IMR-90 (cell line): ENCODE measurements around the gene MAP3K7CL. TPM values are rescaled to one million over a fixed set of nuclear protein-coding genes. Genes with fewer than 3 reads are reported as not detected.

Source experiments
- ATAC-seq: fragments of 200-7000 bp; cut with Tn5 transposase; 2 replicates; pipeline ENCODE4 v1.9.1; 2020; ENCODE audit warnings: low read depth, mild to moderate bottlenecking, moderate library complexity
- BruUV-seq: library from RNA; stranded (reverse); fragments of 400-500 nt; replicated peaks from 2 replicates; lab custom pipeline; 2021; lab: Mats Ljungman, UMichigan
- CTCF ChIA-PET: fragments of 300-600 bp; formaldehyde crosslinking; extraction: SDS; loops from one replicate; lab custom pipeline; 2021; ENCODE audit warnings: antibody characterized with exemption; lab: Yijun Ruan, JAX
- POLR2A ChIA-PET: fragments of 300-600 bp; sonication (Branson Sonifier 250); formaldehyde crosslinking; loops from one replicate; lab custom pipeline; 2022; ENCODE audit warnings: antibody characterized with exemption; ENCODE audit not compliant: unreplicated experiment; lab: Charles Lee
- DNase-seq: peaks from one replicate; pipeline ENCODE4 v3.0.0; 2013
- H2AFZ ChIP-seq: replicated peaks from 2 replicates; pipeline ENCODE3; 2013; ENCODE audit warnings: low read length, mild to moderate bottlenecking; ENCODE audit not compliant: poor library complexity
- H2AK5ac ChIP-seq: 2 replicates; pipeline ENCODE4 v1.6.1; 2013; ENCODE audit warnings: low read depth, low read length, inconsistent platforms
- H2AK9ac ChIP-seq: replicated peaks from 2 replicates; pipeline ENCODE3; 2013; ENCODE audit warnings: mild to moderate bottlenecking, low read depth, low read length, moderate library complexity; ENCODE audit not compliant: poor library complexity
- H2BK120ac ChIP-seq: 2 replicates; pipeline ENCODE4 v1.6.1; 2013; ENCODE audit warnings: low read depth, low read length, inconsistent platforms
- H2BK15ac ChIP-seq: 3 replicates; pipeline ENCODE4 v1.6.1; 2013; ENCODE audit warnings: low read depth, low read length, inconsistent platforms
- H2BK20ac ChIP-seq: 2 replicates; pipeline ENCODE4 v1.6.1; 2013; ENCODE audit warnings: low read depth, mild to moderate bottlenecking, inconsistent platforms, low read length, moderate library complexity
- H2BK5ac ChIP-seq: 2 replicates; pipeline ENCODE4 v1.6.1; 2013; ENCODE audit warnings: mild to moderate bottlenecking, low read depth, low read length, inconsistent platforms; ENCODE audit not compliant: poor library complexity, severe bottlenecking
- H3K14ac ChIP-seq: replicated peaks from 2 replicates; pipeline ENCODE4 v1.6.1; 2013; ENCODE audit warnings: low read depth, low read length, inconsistent platforms
- H3K18ac ChIP-seq: 2 replicates; pipeline ENCODE4 v1.6.1; 2013; ENCODE audit warnings: low read depth, low read length, control low read depth
- H3K23ac ChIP-seq: 2 replicates; pipeline ENCODE4 v1.6.1; 2013; ENCODE audit warnings: low read depth, low read length, inconsistent platforms
- H3K27ac ChIP-seq: 2 replicates; pipeline ENCODE4 v1.5.1; 2013; ENCODE audit warnings: mild to moderate bottlenecking, control low read depth, low read length; ENCODE audit not compliant: insufficient read depth
- H3K27me3 ChIP-seq: 2 replicates; pipeline ENCODE4 v1.6.1; 2013; ENCODE audit warnings: low read length; ENCODE audit not compliant: control insufficient read depth, insufficient read depth
- H3K36me3 ChIP-seq: 2 replicates; pipeline ENCODE4 v1.6.1; 2013; ENCODE audit warnings: low read length, mixed read lengths; ENCODE audit not compliant: control insufficient read depth, insufficient read depth
- H3K4ac ChIP-seq: 2 replicates; pipeline ENCODE4 v1.6.1; 2013; ENCODE audit warnings: low read depth, low read length, inconsistent platforms
- H3K4me1 ChIP-seq: 2 replicates; pipeline ENCODE4 v1.6.1; 2013; ENCODE audit warnings: low read length, mixed read lengths; ENCODE audit not compliant: control insufficient read depth, insufficient read depth
- H3K4me2 ChIP-seq: 2 replicates; pipeline ENCODE4 v1.6.1; 2013; ENCODE audit warnings: low read depth, mild to moderate bottlenecking, control low read depth, low read length, moderate library complexity
- H3K4me3 ChIP-seq: 2 replicates; pipeline ENCODE4 v1.5.1; 2013; ENCODE audit warnings: low read depth, mild to moderate bottlenecking, control low read depth, low read length, moderate library complexity; ENCODE audit not compliant: insufficient read depth
- H3K56ac ChIP-seq: 2 replicates; pipeline ENCODE4 v1.6.1; 2013; ENCODE audit warnings: low read length, inconsistent platforms; ENCODE audit not compliant: insufficient read depth; ENCODE audit errors: extremely low read depth
- H3K79me1 ChIP-seq, 2 experiments: 2 replicates each; pipeline ENCODE4 v1.6.1; 2013; ENCODE audit warnings: low read length in 2 of 2, inconsistent platforms in 1 of 2, low read depth in 1 of 2
- H3K9ac ChIP-seq: 2 replicates; pipeline ENCODE4 v1.6.1; 2013; ENCODE audit warnings: low read depth, low read length, control low read depth
- H3K9me1 ChIP-seq: 2 replicates; pipeline ENCODE4 v1.6.1; 2013; ENCODE audit warnings: low read length, inconsistent platforms; ENCODE audit not compliant: insufficient read depth
- H3K9me3 ChIP-seq: 2 replicates; pipeline ENCODE4 v1.6.1; 2013; ENCODE audit warnings: low read length; ENCODE audit not compliant: control insufficient read depth, insufficient read depth
- H4K20me1 ChIP-seq: 2 replicates; pipeline ENCODE4 v1.6.1; 2013; ENCODE audit warnings: low read length, inconsistent platforms; ENCODE audit not compliant: insufficient read depth
- H4K5ac ChIP-seq: 2 replicates; pipeline ENCODE4 v1.6.1; 2013; ENCODE audit warnings: mild to moderate bottlenecking, low read depth, low read length, control low read depth
- H4K8ac ChIP-seq, 2 experiments: 2 replicates each; pipeline ENCODE4 v1.6.1; 2013; ENCODE audit warnings: low read depth in 2 of 2, low read length in 2 of 2, control low read depth in 1 of 2, inconsistent platforms in 1 of 2
- H4K91ac ChIP-seq: 2 replicates; pipeline ENCODE4 v1.6.1; 2013; ENCODE audit warnings: low read depth, low read length, inconsistent platforms; ENCODE audit not compliant: insufficient read depth
- BHLHE40 ChIP-seq: fragments of 150-350 bp; IDR thresholded peaks from 2 replicates; pipeline ENCODE4 v1.6.1; 2016; ENCODE audit warnings: mild to moderate bottlenecking, low read depth, low read length
- FOS ChIP-seq: fragments of 150-350 bp; IDR thresholded peaks from 2 replicates; pipeline ENCODE4 v1.6.1; 2016; ENCODE audit warnings: low read depth, low read length
- MAZ ChIP-seq: IDR thresholded peaks from 2 replicates; pipeline ENCODE4 v1.6.1; 2012; ENCODE audit warnings: low read depth, mild to moderate bottlenecking, low read length, improper control_type of control experiment, moderate library complexity, borderline replicate concordance
- MXI1 ChIP-seq: IDR thresholded peaks from 2 replicates; pipeline ENCODE4 v1.6.1; 2012; ENCODE audit warnings: low read depth, mild to moderate bottlenecking, low read length, moderate library complexity, borderline replicate concordance
- NFE2L2 ChIP-seq: fragments of 150-350 bp; IDR thresholded peaks from 2 replicates; pipeline ENCODE4 v1.6.1; 2016; ENCODE audit warnings: low read depth, mild to moderate bottlenecking, low read length
- POLR2A ChIP-seq: IDR thresholded peaks from 2 replicates; pipeline ENCODE4 v1.6.1; 2012; ENCODE audit warnings: mild to moderate bottlenecking, low read depth, low read length
- RAD21 ChIP-seq: IDR thresholded peaks from 2 replicates; pipeline ENCODE4 v1.6.1; 2012; ENCODE audit warnings: low read length, improper control_type of control experiment
- RFX5 ChIP-seq: IDR thresholded peaks from 2 replicates; pipeline ENCODE4 v1.8.0; 2012; ENCODE audit warnings: low read depth, mild to moderate bottlenecking, low read length, moderate library complexity
- SMC3 ChIP-seq: fragments of 150-350 bp; IDR thresholded peaks from 2 replicates; pipeline ENCODE4 v1.6.1; 2016; ENCODE audit warnings: low read depth, mild to moderate bottlenecking, antibody characterized with exemption, low read length, moderate library complexity
- WGBS, 2 experiments: methylation state at CpG; one replicate each; pipeline versions ENCODE4 v1.1.5 to v1.1.7; 2013; ENCODE audit warnings: missing lambda C conversion rate in 2 of 2; ENCODE audit not compliant: insufficient read length in 1 of 2; ENCODE audit errors: extremely low coverage in 2 of 2; 5-methylcytosine and 5-hydroxymethylcytosine counted together
- dilution Hi-C: fragments of 300-500 bp; cut with HindIII; formaldehyde crosslinking; loops from one replicate; pipeline ENCODE4 v1.14.3; 2018; ENCODE audit warnings: low sequenced_read_pairs; ENCODE audit not compliant: unreplicated experiment
- in situ Hi-C: fragments of 300-500 bp; cut with MboI; formaldehyde crosslinking; loops from 3 replicates; pipeline ENCODE4 v1.14.3; 2019; ENCODE audit warnings: low sequenced_read_pairs, inconsistent platforms, mixed read lengths
- intact Hi-C: fragments of 100-400 bp; cut with micrococcal nuclease; formaldehyde crosslinking; loops from 2 replicates; pipeline ENCODE4 v1.10.0; 2022
- polyA plus RNA-seq, 3 experiments: library from polyadenylated mRNA; depleted of rRNA; stranded (reverse); fragments of >200 nt; gene quantifications; 2 replicates each; pipeline ENCODE4 v1.2.3, GENCODE V29; 2012; ENCODE audit warnings: low replicate concordance in 1 of 3
- total RNA-seq: library from RNA; depleted of rRNA; stranded (reverse); fragments of >200 nt; gene quantifications from 2 replicates; pipeline ENCODE4 v1.2.3, GENCODE V29; 2012
- TF ChIP-seq, protein P1 (sequence below): conservative IDR thresholded peaks from 2 replicates; pipeline ENCODE4 v1.5.1; 2012; ENCODE audit warnings: mild to moderate bottlenecking, low read depth, low read length, improper control_type of control experiment
- TF ChIP-seq, protein P2 (sequence below): fragments of 150-350 bp; IDR thresholded peaks from 2 replicates; pipeline ENCODE4 v1.6.1; 2016; ENCODE audit warnings: low read depth, mild to moderate bottlenecking, low read length, moderate library complexity, borderline replicate concordance
- TF ChIP-seq, protein P3 (sequence below): fragments of 150-350 bp; IDR thresholded peaks from 2 replicates; pipeline ENCODE4 v1.6.1; 2017; ENCODE audit warnings: mild to moderate bottlenecking, antibody characterized with exemption, low read length, low read depth

Gene MAP3K7CL
- total and polyA plus RNA-seq, 2 of the 4 experiments (the other 2 are of a cell fraction), result 21.0 to 22.3 TPM

GRCh38 chr21:29205988-29206387 lies 75.5 kb downstream of the MAP3K7CL start:
- H3K27ac ChIP-seq, result no peak overlapping the region
- H3K23ac ChIP-seq, result no peak overlapping the region
- no peaks in the 10 kb centered on the region for H3K36me3 ChIP-seq
- no peak overlapping the region for H2AK9ac ChIP-seq
- ATAC-seq, result no peak
- H3K27me3 ChIP-seq, result no peaks in the 10 kb centered on the region
- H3K9ac ChIP-seq, result no peak overlapping the region
- no peak overlapping the region for H3K18ac ChIP-seq
- no peaks in the 10 kb centered on the region for H4K20me1 ChIP-seq
- WGBS, 2 experiments, result no CpG with 5 or more reads among the region's 3 CpGs
- no peak overlapping the region for H4K91ac ChIP-seq
- no peaks in the 10 kb centered on the region for H3K9me3 ChIP-seq
- peak overlapping the region; percentile 52; the same call in 1 of the 2 replicates for H3K14ac ChIP-seq
- H3K4ac ChIP-seq, result peak overlapping the region; percentile 56; the same call in 1 of the 2 replicates
- POLR2A ChIA-PET, result no interaction called here
- H2AK5ac ChIP-seq, result no peak overlapping the region
- H2BK15ac ChIP-seq, result peak overlapping the region; percentile 45; the same call in 1 of the 3 replicates
- dilution Hi-C loops, result no loop called here
- TF ChIP-seq MXI1 (no peak), MAZ (no peak), POLR2A (no peak), BHLHE40 (no peak), RFX5 (no peak), NFE2L2 (no peak), RAD21 (no peak), SMC3 (no peak), FOS (no peak)
- TF ChIP-seq, protein P1, sequence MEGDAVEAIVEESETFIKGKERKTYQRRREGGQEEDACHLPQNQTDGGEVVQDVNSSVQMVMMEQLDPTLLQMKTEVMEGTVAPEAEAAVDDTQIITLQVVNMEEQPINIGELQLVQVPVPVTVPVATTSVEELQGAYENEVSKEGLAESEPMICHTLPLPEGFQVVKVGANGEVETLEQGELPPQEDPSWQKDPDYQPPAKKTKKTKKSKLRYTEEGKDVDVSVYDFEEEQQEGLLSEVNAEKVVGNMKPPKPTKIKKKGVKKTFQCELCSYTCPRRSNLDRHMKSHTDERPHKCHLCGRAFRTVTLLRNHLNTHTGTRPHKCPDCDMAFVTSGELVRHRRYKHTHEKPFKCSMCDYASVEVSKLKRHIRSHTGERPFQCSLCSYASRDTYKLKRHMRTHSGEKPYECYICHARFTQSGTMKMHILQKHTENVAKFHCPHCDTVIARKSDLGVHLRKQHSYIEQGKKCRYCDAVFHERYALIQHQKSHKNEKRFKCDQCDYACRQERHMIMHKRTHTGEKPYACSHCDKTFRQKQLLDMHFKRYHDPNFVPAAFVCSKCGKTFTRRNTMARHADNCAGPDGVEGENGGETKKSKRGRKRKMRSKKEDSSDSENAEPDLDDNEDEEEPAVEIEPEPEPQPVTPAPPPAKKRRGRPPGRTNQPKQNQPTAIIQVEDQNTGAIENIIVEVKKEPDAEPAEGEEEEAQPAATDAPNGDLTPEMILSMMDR, result no peak
- TF ChIP-seq, protein P2, sequence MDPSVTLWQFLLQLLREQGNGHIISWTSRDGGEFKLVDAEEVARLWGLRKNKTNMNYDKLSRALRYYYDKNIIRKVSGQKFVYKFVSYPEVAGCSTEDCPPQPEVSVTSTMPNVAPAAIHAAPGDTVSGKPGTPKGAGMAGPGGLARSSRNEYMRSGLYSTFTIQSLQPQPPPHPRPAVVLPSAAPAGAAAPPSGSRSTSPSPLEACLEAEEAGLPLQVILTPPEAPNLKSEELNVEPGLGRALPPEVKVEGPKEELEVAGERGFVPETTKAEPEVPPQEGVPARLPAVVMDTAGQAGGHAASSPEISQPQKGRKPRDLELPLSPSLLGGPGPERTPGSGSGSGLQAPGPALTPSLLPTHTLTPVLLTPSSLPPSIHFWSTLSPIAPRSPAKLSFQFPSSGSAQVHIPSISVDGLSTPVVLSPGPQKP, result no peak
- TF ChIP-seq, protein P3, sequence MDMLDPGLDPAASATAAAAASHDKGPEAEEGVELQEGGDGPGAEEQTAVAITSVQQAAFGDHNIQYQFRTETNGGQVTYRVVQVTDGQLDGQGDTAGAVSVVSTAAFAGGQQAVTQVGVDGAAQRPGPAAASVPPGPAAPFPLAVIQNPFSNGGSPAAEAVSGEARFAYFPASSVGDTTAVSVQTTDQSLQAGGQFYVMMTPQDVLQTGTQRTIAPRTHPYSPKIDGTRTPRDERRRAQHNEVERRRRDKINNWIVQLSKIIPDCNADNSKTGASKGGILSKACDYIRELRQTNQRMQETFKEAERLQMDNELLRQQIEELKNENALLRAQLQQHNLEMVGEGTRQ, result no peak
- no TSS peak for BruUV-seq
- no peak overlapping the region for H3K56ac ChIP-seq
- no peak for DNase-seq
- no peak overlapping the region for H3K4me3 ChIP-seq
- peaks cover 2% of the 10 kb centered on the region for H3K4me1 ChIP-seq
- in situ Hi-C loops, result no loop called here
- H4K5ac ChIP-seq, result no peak overlapping the region
- intact Hi-C loops, result no loop called here
- no peak overlapping the region for H2BK5ac ChIP-seq
- H3K4me2 ChIP-seq, result no peak overlapping the region
- H3K79me1 ChIP-seq, result no peaks in the 10 kb centered on the region
- H4K8ac ChIP-seq, result no peak overlapping the region; a peak in 1 of 4 replicates
- no peaks in the 10 kb centered on the region for H3K9me1 ChIP-seq
- CTCF ChIA-PET, result no interaction called here
- no peak overlapping the region for H2AFZ ChIP-seq
- H2BK20ac ChIP-seq, result peak overlapping the region; percentile 47
- peak overlapping the region; percentile 44 for H2BK120ac ChIP-seq
